Nephron (organoid): Measurements from ENCODE around the gene ABCC4.

Experiments used
- H3K27ac Mint-ChIP-seq, 3 experiments: 2 replicates each; pipeline ENCODE4 v1.8.0; 2020; ENCODE audit warnings: mixed read lengths in 3 of 3, mild to moderate bottlenecking in 2 of 3, moderate library complexity in 1 of 3
- H3K27me3 Mint-ChIP-seq: 2 replicates; pipeline ENCODE4 v1.8.0; 2021; ENCODE audit warnings: low read depth, mild to moderate bottlenecking, moderate library complexity, mixed read lengths
- H3K36me3 Mint-ChIP-seq: 2 replicates; pipeline ENCODE4 v1.8.0; 2020; ENCODE audit warnings: low read depth, mixed read lengths
- H3K4me1 Mint-ChIP-seq: 2 replicates; pipeline ENCODE4 v1.8.0; 2020; ENCODE audit warnings: mixed read lengths
- H3K4me3 Mint-ChIP-seq, 3 experiments: 2 replicates each; pipeline ENCODE4 v1.8.0; 2020; ENCODE audit warnings: mild to moderate bottlenecking in 3 of 3, mixed read lengths in 3 of 3, moderate library complexity in 2 of 3
- H3K9me3 Mint-ChIP-seq: 2 replicates; pipeline ENCODE4 v1.8.0; 2020; ENCODE audit warnings: mixed read lengths
- TF ChIP-seq, protein P1 (sequence below), 3 experiments: fragments of 200-600 bp; sonication (generic); IDR thresholded peaks; one replicate each; pipeline ENCODE4 v1.5.0; 2021; ENCODE audit warnings: antibody characterized with exemption in 3 of 3; ENCODE audit not compliant: unreplicated experiment in 3 of 3

The ABCC4 gene

DNA sequence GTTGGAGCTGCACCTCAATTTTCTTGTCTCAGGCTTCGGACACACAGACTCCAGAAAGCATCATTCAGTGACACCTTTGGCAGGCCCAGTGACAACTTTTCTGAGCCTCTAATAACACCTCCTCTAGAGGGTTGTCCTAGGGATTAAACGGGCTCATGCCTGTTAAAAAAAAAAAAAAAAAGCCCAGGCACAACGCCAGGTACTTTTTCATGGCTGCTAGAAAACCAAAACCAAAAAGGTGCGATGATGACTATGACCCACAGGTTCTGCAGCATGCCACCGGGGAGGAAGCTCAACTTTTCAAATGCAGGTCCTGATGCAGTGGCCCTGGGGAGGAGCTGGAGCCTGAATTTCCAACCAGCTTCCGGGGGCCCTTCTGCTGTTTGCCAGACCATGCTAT, 184.2 kb downstream of the ABCC4 start:
- Mint-ChIP-seq H3K4me3 (no peak overlapping the region), H3K27ac (no peak overlapping the region), H3K9me3 (no peaks in the 10 kb centered on the region), H3K27me3 (no peaks in the 10 kb centered on the region), H3K36me3 (peaks cover 4% of the 10 kb centered on the region), H3K4me1 (peaks cover 20% of the 10 kb centered on the region)
- TF ChIP-seq, protein P1, sequence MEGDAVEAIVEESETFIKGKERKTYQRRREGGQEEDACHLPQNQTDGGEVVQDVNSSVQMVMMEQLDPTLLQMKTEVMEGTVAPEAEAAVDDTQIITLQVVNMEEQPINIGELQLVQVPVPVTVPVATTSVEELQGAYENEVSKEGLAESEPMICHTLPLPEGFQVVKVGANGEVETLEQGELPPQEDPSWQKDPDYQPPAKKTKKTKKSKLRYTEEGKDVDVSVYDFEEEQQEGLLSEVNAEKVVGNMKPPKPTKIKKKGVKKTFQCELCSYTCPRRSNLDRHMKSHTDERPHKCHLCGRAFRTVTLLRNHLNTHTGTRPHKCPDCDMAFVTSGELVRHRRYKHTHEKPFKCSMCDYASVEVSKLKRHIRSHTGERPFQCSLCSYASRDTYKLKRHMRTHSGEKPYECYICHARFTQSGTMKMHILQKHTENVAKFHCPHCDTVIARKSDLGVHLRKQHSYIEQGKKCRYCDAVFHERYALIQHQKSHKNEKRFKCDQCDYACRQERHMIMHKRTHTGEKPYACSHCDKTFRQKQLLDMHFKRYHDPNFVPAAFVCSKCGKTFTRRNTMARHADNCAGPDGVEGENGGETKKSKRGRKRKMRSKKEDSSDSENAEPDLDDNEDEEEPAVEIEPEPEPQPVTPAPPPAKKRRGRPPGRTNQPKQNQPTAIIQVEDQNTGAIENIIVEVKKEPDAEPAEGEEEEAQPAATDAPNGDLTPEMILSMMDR (IDR thresholded peaks at IDR 0.05; ENCODE audit: unreplicated experiment in 3 of 3): no peak

- no peaks in the 10 kb centered on the region for H3K36me3 Mint-ChIP-seq
- H3K4me3 Mint-ChIP-seq: no peak overlapping the region
- H3K4me1 Mint-ChIP-seq: peaks cover 20% of the 10 kb centered on the region
- H3K27ac Mint-ChIP-seq: no peak overlapping the region
- TF ChIP-seq, protein P1 (IDR thresholded peaks at IDR 0.05; ENCODE audit: unreplicated experiment in 3 of 3): no peak
- H3K27me3 Mint-ChIP-seq: no peaks in the 10 kb centered on the region
- no peaks in the 10 kb centered on the region for H3K9me3 Mint-ChIP-seq
Measured at GRCh38 chr13:95115525-95115924, 185.7 kb downstream of the ABCC4 start.

GRCh38 chr13:95113601-95114000, 187.7 kb downstream of the ABCC4 start:
- H3K27ac Mint-ChIP-seq: no peak overlapping the region
- H3K9me3 Mint-ChIP-seq: no peaks in the 10 kb centered on the region
- H3K4me3 Mint-ChIP-seq: no peak overlapping the region
- H3K27me3 Mint-ChIP-seq: no peaks in the 10 kb centered on the region
- TF ChIP-seq, protein P1 (IDR thresholded peaks at IDR 0.05; ENCODE audit: unreplicated experiment in 3 of 3): no peak
- H3K36me3 Mint-ChIP-seq: peaks cover 5% of the 10 kb centered on the region
- peaks cover 20% of the 10 kb centered on the region for H3K4me1 Mint-ChIP-seq

DNA sequence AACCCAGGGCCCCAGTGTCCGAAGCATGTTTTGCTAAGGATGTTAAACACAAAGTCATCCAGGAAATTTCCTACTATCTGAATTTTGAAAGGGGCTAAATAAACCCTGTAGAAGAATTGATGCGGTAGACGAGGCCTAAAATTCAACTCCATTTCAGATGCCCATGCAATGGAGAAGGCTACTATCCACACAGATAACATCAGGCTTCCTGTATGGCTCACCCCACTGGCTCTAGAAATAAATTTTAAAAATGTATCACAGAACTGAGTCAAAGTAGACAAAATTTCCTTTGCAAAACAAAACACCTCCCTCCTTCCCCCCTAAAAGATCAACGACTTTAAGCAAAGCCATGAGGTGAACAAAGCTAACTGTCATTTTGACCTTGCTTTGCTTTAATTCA, 188.4 kb downstream of the ABCC4 start:
- H3K4me3 Mint-ChIP-seq: no peak overlapping the region
- H3K9me3 Mint-ChIP-seq: no peaks in the 10 kb centered on the region
- no peaks in the 10 kb centered on the region for H3K27me3 Mint-ChIP-seq

GRCh38 chr13:95111608-95112007, 189.6 kb downstream of the ABCC4 start:
- no peaks in the 10 kb centered on the region for H3K9me3 Mint-ChIP-seq
- peaks cover 8% of the 10 kb centered on the region for H3K36me3 Mint-ChIP-seq
- TF ChIP-seq, protein P1 (IDR thresholded peaks at IDR 0.05; ENCODE audit: unreplicated experiment in 3 of 3): no peak
- no peak overlapping the region for H3K4me3 Mint-ChIP-seq
- H3K27me3 Mint-ChIP-seq: no peaks in the 10 kb centered on the region
- H3K4me1 Mint-ChIP-seq: peaks cover 20% of the 10 kb centered on the region
- H3K27ac Mint-ChIP-seq: no peak overlapping the region

More for the DNA sequence above, 188.4 kb downstream of the ABCC4 start:
- H3K4me1 Mint-ChIP-seq: peaks cover 20% of the 10 kb centered on the region
- TF ChIP-seq, protein P1 (IDR thresholded peaks at IDR 0.05; ENCODE audit: unreplicated experiment in 3 of 3): no peak
- H3K36me3 Mint-ChIP-seq: peaks cover 6% of the 10 kb centered on the region
- H3K27ac Mint-ChIP-seq: no peak overlapping the region

DNA sequence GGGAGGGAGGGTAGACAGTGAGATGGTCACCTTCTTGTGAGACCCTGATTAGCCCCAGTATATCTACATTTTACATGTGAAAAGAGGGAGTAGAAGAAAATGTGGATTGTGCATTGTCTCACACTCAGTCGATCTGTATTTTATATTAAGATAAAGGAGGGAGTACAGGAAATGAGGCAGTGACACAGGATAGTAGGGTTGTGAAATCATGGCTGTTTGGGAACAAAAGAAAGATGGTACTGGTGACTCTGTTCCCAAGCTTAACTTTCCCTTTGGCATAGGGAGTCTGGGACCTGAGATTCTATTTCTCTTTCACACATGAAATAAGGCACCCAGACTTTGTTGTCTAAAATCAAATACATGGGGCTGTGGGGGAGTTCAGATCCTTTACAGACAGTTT, 194.7 kb downstream of the ABCC4 start:
- TF ChIP-seq, protein P1 (IDR thresholded peaks at IDR 0.05; ENCODE audit: unreplicated experiment in 3 of 3): no peak
- Mint-ChIP-seq H3K27me3 (no peaks in the 10 kb centered on the region), H3K36me3 (peaks cover 18% of the 10 kb centered on the region), H3K27ac (no peak overlapping the region), H3K4me1 (no peaks in the 10 kb centered on the region), H3K9me3 (no peaks in the 10 kb centered on the region), H3K4me3 (no peak overlapping the region)
